ENCODE data around the gene DHX15. TPM values are rescaled to one million over a fixed set of nuclear protein-coding genes. Genes with fewer than 3 reads are reported as not detected.

DHX15 gene
- total and polyA plus RNA-seq, 9 of the 15 experiments (the other 6 are each of a cell fraction or from before 2014, with no cell fraction given), result 165 to 287 (median 208) TPM

DNA sequence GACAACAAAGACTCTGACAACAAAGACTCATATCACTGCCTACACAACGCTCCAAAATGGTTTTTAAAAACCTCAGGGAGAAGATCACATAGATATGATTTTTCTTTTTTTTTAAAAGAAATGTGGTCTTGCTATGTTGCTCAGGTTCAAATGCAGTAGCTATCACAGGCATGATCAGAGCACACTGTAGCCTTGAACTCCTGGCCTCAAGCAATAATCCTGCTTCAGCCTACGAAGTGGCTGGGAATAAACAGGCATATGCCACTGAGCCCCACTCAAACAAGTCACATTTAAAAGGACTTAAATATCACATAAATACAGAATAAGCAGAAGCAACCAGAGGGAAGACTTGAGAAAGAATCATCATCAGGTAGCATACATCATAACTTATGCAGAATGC lies 14.7 kb downstream of the DHX15 start:
- Histone ChIP-seq H2AFZ (ENCODE audit: low read depth, low read length) (no peak overlapping the region), H3K27me3 (ENCODE audit: control insufficient read depth in 2 of 2, insufficient read depth in 2 of 2, low read length in 2 of 2) (no peaks in the 10 kb centered on the region), H3K27ac (ENCODE audit: extremely low read depth, low read depth, low read length) (no peak overlapping the region), H3K79me2 (ENCODE audit: control insufficient read depth, insufficient read depth, low read length) (peaks cover 99% of the 10 kb centered on the region), H4K20me1 (replicated peaks; ENCODE audit: control insufficient read depth, insufficient read depth, low read length) (peaks cover 20% of the 10 kb centered on the region), H3K36me3 (ENCODE audit: control insufficient read depth, insufficient read depth, low read length) (peaks cover 94% of the 10 kb centered on the region), H3K4me2 (ENCODE audit: insufficient read depth, low read length) (no peak overlapping the region), H3K9me1 (ENCODE audit: control insufficient read depth, insufficient read depth, low read length) (no peaks in the 10 kb centered on the region), H3K9me3 (replicated peaks; ENCODE audit: control insufficient read depth, insufficient read depth, low read depth, low read length) (no peaks in the 10 kb centered on the region), H3K9ac (ENCODE audit: insufficient read depth in 1 of 2, low read depth in 2 of 2, low read length in 2 of 2) (no peak overlapping the region), H3K4me3 (no peak overlapping the region), H3K4me1 (replicated peaks in 1 of 2; ENCODE audit: control insufficient read depth in 2 of 2, insufficient read depth in 2 of 2, low read length in 2 of 2) (no peaks in the 10 kb centered on the region)
- no peak for FAIRE-seq
- no TSS peak for BruUV-seq (replicated peaks)
- ChIA-PET CTCF (ENCODE audit: low intra/inter-chr PET ratio) (no interaction called here), POLR2A (interaction anchor here (0.6 to 1.3 kb wide), 3 partner anchors 9 to 15 kb away, joined by 3 to 4 read pairs (median 4); partner anchors contain the start of gene DHX15)
- 74% methylated on average over 2 of the region's 2 CpGs for WGBS (ENCODE audit: insufficient coverage, low coverage, missing lambda C conversion rate)
- DNase-seq (ENCODE audit: extremely low read depth in 1 of 4, low spot score in 3 of 4), result no peak
- ATAC-seq, result no peak
- intact Hi-C loops (cut with micrococcal nuclease) (no loop called here), in situ Hi-C loops (cut with MboI) (no loop called here)
- no peak for TF ChIP-seq ZNF785 (CRISPR knock-in tag; IDR thresholded peaks at IDR 0.05)
- TF ChIP-seq, protein P1, sequence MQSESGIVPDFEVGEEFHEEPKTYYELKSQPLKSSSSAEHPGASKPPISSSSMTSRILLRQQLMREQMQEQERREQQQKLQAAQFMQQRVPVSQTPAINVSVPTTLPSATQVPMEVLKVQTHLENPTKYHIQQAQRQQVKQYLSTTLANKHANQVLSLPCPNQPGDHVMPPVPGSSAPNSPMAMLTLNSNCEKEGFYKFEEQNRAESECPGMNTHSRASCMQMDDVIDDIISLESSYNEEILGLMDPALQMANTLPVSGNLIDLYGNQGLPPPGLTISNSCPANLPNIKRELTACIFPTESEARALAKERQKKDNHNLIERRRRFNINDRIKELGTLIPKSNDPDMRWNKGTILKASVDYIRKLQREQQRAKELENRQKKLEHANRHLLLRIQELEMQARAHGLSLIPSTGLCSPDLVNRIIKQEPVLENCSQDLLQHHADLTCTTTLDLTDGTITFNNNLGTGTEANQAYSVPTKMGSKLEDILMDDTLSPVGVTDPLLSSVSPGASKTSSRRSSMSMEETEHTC (IDR thresholded peaks at IDR 0.05), result no peak
- TF ChIP-seq RFX5 (IDR thresholded peaks at IDR 0.05; ENCODE audit: low read depth, low read length), result no peak
- TF ChIP-seq BRF1 (IDR thresholded peaks at IDR 0.05; ENCODE audit: borderline replicate concordance, extremely low read depth, insufficient read length), result no peak

DNA sequence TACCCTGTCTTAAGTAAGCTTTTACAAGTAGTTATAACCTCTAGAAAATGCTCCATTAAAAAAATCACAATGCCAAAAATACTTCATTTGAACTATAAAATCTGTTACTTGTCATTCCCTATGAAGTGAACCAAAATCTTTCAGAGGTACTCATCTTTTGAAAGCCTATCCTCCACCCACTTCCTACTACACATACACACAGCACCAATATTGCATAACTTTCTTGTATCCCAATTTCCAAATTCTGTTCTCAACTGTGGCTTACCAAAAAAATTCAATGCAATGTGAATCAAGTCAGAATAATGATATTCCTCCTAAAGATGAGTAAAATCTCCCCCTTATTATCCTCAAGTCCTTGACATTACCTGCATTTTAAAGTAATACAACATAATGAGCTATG lies 15.9 kb downstream of the DHX15 start:
- ChIA-PET POLR2A (interaction anchor here (1.0 to 1.5 kb wide), 2 partner anchors 9 to 17 kb away, joined by 3 to 4 read pairs; no protein-coding TSS in a partner anchor), CTCF (ENCODE audit: low intra/inter-chr PET ratio) (no interaction called here)
- H3K4me2 ChIP-seq (ENCODE audit: insufficient read depth, low read length), result no peak overlapping the region
- no peaks in the 10 kb centered on the region for H3K9me1 ChIP-seq (ENCODE audit: control insufficient read depth, insufficient read depth, low read length)
- peaks cover 94% of the 10 kb centered on the region for H3K36me3 ChIP-seq (ENCODE audit: control insufficient read depth, insufficient read depth, low read length)
- in situ Hi-C loops (cut with MboI), result no loop called here
- FAIRE-seq, result no peak
- DNase-seq (ENCODE audit: extremely low read depth in 1 of 4, low spot score in 3 of 4), result no peak
- peaks cover 98% of the 10 kb centered on the region for H3K79me2 ChIP-seq (ENCODE audit: control insufficient read depth, insufficient read depth, low read length)
- H4K20me1 ChIP-seq (replicated peaks; ENCODE audit: control insufficient read depth, insufficient read depth, low read length), result peaks cover 19% of the 10 kb centered on the region
- H3K27me3 ChIP-seq (ENCODE audit: control insufficient read depth in 2 of 2, insufficient read depth in 2 of 2, low read length in 2 of 2), result no peaks in the 10 kb centered on the region
- H3K9ac ChIP-seq (ENCODE audit: insufficient read depth in 1 of 2, low read depth in 2 of 2, low read length in 2 of 2), result no peak overlapping the region
- no peak overlapping the region for H2AFZ ChIP-seq (ENCODE audit: low read depth, low read length)
- BruUV-seq (replicated peaks), result no TSS peak
- H3K27ac ChIP-seq (ENCODE audit: extremely low read depth, low read depth, low read length), result no peak overlapping the region
- no peaks in the 10 kb centered on the region for H3K9me3 ChIP-seq (replicated peaks; ENCODE audit: control insufficient read depth, insufficient read depth, low read depth, low read length)
- no peak for ATAC-seq
- intact Hi-C loops (cut with micrococcal nuclease), result no loop called here
- H3K4me3 ChIP-seq, result no peak overlapping the region
- H3K4me1 ChIP-seq (replicated peaks in 1 of 2; ENCODE audit: control insufficient read depth in 2 of 2, insufficient read depth in 2 of 2, low read length in 2 of 2), result no peaks in the 10 kb centered on the region
- TF ChIP-seq, protein P2, sequence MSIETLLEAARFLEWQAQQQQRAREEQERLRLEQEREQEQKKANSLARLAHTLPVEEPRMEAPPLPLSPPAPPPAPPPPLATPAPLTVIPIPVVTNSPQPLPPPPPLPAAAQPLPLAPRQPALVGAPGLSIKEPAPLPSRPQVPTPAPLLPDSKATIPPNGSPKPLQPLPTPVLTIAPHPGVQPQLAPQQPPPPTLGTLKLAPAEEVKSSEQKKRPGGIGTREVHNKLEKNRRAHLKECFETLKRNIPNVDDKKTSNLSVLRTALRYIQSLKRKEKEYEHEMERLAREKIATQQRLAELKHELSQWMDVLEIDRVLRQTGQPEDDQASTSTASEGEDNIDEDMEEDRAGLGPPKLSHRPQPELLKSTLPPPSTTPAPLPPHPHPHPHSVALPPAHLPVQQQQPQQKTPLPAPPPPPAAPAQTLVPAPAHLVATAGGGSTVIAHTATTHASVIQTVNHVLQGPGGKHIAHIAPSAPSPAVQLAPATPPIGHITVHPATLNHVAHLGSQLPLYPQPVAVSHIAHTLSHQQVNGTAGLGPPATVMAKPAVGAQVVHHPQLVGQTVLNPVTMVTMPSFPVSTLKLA (conservative IDR thresholded peaks at IDR 0.05), result no peak
- TF ChIP-seq SAFB (IDR thresholded peaks at IDR 0.05; ENCODE audit: borderline replicate concordance, low read depth, low read length), result no peak
- no peak for TF ChIP-seq FOXK2 (conservative IDR thresholded peaks at IDR 0.05 in 1 of 2, IDR thresholded peaks at IDR 0.05 in 1 of 2; ENCODE audit: low read depth in 2 of 2)
- no peak for TF ChIP-seq SETDB1 (IDR thresholded peaks at IDR 0.05; ENCODE audit: low read length)
- TF ChIP-seq FUS (optimal IDR thresholded peaks at IDR 0.05; ENCODE audit: low read depth, low read length), result no peak
- TF ChIP-seq, protein P3, sequence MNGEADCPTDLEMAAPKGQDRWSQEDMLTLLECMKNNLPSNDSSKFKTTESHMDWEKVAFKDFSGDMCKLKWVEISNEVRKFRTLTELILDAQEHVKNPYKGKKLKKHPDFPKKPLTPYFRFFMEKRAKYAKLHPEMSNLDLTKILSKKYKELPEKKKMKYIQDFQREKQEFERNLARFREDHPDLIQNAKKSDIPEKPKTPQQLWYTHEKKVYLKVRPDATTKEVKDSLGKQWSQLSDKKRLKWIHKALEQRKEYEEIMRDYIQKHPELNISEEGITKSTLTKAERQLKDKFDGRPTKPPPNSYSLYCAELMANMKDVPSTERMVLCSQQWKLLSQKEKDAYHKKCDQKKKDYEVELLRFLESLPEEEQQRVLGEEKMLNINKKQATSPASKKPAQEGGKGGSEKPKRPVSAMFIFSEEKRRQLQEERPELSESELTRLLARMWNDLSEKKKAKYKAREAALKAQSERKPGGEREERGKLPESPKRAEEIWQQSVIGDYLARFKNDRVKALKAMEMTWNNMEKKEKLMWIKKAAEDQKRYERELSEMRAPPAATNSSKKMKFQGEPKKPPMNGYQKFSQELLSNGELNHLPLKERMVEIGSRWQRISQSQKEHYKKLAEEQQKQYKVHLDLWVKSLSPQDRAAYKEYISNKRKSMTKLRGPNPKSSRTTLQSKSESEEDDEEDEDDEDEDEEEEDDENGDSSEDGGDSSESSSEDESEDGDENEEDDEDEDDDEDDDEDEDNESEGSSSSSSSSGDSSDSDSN (IDR thresholded peaks at IDR 0.05; ENCODE audit: borderline replicate concordance in 1 of 2, low read depth in 2 of 2, low read length in 2 of 2), result no peak
- no peak for TF ChIP-seq SUPT5H (IDR thresholded peaks at IDR 0.05)
- TF ChIP-seq SPI1 (IDR thresholded peaks at IDR 0.05; ENCODE audit: borderline replicate concordance, low read depth, low read length), result no peak

Data from K562 (cell line).